ENCODE data around the gene SERPINB7.

DNA sequence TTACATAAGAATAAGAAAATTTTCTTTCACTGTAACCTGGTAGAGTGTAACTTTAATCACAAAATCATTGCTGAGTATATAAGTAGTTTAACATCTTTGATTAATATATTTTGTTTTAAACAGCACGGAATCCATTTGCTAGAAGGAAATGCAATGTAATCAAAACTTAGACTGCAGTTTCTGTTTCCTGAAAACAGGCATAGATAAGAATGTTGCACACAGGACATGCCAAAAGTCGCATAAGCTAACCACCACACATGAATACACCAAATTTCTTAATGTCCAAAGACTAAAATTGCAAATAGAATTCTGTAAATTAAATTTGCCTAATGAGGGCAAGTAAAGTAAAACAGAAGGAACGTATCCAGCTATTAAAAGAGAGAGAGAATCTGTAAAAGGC is 61.2 kb downstream of the SERPINB7 start:
- TF ChIP-seq, protein P1, sequence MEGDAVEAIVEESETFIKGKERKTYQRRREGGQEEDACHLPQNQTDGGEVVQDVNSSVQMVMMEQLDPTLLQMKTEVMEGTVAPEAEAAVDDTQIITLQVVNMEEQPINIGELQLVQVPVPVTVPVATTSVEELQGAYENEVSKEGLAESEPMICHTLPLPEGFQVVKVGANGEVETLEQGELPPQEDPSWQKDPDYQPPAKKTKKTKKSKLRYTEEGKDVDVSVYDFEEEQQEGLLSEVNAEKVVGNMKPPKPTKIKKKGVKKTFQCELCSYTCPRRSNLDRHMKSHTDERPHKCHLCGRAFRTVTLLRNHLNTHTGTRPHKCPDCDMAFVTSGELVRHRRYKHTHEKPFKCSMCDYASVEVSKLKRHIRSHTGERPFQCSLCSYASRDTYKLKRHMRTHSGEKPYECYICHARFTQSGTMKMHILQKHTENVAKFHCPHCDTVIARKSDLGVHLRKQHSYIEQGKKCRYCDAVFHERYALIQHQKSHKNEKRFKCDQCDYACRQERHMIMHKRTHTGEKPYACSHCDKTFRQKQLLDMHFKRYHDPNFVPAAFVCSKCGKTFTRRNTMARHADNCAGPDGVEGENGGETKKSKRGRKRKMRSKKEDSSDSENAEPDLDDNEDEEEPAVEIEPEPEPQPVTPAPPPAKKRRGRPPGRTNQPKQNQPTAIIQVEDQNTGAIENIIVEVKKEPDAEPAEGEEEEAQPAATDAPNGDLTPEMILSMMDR (IDR thresholded peaks at IDR 0.05), result no peak
- no peak for TF ChIP-seq EP300 (IDR thresholded peaks at IDR 0.05; ENCODE audit: low read depth)
- no peak for TF ChIP-seq POLR2A (IDR thresholded peaks at IDR 0.05)
- no peak for TF ChIP-seq POLR2AphosphoS5 (IDR thresholded peaks at IDR 0.05)
